NCI-H146 treated with DMSO at 0.1 percent for 48 hours (cell line): Measurements from ENCODE around the gene RNF166.

Source experiments
- DNase-seq: peaks from one replicate; lab custom pipeline; 2025; ENCODE audit not compliant: unreplicated experiment; lab: John Stamatoyannopoulos, UW

Gene RNF166

DNA sequence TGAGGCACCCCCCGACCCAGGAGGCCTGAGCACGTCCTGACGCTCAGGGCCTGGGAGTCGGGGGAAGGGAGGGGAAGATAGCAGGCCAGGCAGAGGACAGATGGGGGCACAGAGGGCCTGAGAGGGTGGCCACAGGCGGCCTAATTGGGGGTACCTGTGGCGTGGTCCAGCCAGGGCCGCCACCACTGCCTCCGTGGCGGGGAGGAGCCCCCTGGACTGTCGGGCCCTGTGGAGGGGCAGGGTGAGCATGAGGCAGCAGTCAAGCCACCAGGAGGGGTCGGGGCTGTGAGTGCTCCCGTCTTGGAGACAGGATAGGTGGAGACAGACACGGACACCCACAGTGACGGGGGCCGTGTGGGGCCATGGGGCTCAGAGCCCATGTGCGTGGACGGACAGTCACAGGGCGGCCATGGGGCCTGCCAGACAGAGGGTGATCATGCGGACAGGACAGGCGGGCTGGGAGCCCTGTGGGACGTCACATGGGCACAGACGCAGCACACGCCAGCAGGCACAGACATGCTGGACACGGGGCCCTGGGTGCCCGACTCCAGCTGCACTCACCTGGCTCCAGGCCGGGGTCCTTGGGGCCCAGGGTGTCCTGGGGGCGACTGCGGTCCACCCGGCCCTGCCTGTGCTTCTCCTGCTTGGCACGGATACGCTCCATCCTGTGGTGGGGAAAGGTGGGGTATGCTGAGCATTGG is 18.8 kb upstream of the RNF166 start:
- no peak for DNase-seq

- DNase-seq = no peak
These were observed 17.7 kb upstream of the RNF166 start for GRCh38 chr16:88723911-88724310.

DNA sequence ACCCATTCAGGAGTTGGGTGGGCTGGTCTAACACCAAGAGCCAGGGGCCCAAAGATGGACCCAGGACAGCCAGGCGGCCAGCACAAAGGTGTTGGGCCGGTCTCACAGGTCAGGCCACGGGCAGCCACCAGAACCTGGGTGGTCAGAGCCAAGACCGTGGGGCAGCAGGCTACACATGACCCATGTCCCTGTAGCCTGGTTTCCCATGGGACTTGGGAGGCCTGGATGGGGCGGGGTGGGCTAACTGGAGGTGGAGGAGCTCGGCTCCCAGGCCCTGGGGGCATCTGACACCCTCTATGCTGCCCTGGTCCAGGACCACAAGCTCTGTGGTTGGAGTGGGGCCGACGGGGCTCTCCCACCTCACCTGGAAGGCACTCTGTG is 17.3 kb upstream of the RNF166 start:
- no peak for DNase-seq

- DNase-seq = no peak
These were observed 16.7 kb upstream of the RNF166 start for GRCh38 chr16:88722784-88723506.

DNA sequence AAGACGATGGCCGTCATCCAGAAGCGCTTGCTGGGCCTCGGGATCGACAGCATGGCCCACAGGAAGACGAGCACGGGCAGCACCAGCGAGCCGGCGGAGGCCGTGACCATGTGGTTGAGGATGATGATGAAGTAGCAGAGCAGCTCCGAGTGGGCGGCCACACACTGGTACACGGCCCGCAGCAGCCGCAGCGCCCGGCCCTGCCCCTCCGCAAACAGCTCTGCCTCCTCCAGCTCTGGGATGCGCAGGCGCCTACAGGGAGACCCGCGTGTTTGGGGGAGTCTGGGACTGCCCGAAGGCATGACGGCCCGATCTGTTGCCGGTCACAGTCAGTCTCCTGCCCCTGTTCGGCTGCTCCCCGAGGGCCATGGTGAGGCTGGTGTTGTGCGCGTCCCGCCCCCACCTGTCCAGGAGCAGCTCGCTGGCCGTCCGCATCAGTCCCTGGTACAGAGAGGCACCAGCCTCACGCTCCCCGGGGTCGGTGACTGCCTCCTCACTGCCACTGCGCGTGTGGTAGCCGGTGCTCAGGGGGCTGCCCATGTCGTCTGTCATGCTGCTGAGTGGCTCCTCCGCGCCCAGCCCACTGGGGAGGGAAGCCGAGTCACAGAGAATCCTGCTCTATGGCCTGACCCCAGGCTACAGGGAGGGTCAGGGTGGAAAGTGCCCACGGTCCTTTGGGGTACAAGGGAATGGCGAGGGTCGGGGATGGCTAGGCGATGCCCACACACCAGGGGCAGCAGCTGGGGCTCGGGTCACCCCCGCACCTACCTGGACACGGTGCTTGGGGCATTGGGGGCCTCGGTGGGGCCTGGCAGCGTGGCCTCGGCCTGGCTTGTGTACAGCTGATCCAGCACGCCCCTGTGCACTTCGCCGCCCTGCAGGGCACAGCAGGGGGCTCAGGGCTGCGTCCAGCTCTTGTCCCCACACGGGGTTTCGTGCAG is 15.9 kb upstream of the RNF166 start:
- DNase-seq = no peak

DNA sequence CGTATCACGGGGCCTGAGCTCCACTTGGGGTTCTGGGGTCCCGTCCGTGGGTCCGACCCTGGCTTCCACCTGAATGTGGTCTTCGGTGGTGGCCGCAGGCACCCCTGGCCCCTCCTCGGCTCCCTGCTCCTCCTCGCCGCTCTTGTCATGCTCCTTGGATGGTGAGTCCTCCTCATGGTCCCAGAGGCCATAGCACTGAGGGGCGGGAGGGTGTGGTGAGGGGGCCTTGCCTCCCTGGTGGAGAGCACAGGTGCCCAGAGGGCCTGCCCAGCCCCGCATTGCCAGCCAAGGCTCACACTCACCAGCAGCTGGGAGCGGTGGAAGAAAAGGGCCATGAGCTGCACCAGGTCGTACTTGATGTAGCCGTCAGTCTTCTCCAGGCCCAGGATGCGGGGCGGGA is 15.0 kb upstream of the RNF166 start:
- DNase-seq = no peak

DNA sequence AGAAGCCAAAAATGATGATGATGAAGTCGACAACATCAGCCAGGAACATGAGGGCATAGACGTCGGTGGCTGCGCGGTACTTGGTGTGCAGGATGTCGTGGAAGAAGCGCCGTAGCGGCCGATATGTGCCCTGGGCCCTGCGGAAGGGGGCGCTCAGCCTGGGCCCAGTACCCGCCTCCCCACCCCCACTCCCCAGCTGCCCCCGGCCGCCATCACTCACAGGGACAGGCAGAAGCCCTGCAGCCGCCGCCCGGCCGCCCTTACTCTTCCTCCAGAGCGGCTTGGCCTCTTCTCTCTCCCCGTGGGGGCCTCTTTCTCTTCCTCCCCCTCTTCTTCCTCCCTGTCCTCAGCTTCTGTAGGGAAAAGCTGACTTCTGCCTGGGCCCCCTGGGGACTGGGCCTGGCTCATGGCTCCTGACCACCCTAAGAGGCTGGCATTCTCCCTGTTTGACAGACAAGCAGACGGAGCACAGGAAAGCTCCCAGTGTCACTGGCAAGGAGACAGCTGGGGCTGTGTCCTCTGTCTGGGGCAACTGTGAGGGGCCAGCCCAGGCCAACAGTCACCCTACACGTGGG is 14.3 kb upstream of the RNF166 start:
- DNase-seq = no peak

GRCh38 chr16:88719933-88720296 is 13.7 kb upstream of the RNF166 start:
- DNase-seq = no peak

- no peak for DNase-seq
These were observed 13.2 kb upstream of the RNF166 start for GRCh38 chr16:88719267-88719932.

- no peak for DNase-seq
These were observed 12.0 kb upstream of the RNF166 start for GRCh38 chr16:88718178-88718577.

DNA sequence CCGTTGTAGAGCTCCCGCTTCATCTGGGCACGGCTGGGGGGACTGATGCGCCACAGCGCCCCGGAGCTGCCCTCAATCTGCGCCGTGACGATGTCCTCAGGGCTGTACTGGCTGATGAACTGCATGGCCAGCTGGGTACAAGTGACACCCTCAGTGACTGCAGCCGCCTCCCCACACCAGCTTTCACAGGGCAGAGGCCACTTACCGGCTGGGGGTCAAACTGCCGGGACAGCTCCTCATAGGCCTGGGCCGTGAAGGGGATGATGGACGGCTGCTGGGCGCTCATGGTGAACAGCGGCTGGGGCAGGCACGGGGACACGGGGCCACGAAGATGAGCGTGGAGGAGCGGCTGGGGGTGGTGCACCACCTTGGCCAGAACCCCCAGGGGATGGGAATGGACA is 10.4 kb upstream of the RNF166 start:
- DNase-seq = no peak

DNA sequence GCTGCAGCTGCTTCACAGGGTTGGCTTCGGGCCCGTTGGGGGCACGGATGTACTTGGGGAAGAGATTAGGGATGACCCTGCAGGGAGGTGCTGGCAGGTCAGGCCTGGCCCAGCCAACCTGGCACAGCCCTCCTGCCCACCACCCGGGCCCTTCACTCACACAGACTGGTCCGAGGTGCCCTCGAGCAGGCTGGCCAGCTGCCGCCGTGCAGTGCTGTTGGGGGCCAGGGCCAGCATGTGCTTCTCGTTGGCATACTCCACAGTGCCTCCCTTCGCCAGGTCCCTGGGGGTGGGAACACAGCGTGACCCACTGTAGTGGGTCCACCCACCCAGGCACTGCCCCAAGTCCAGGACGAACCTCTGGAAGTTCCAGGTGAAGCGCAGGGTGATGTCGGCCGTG is 10.0 kb upstream of the RNF166 start:
- no peak for DNase-seq

- DNase-seq = no peak
These were observed 9.3 kb upstream of the RNF166 start for GRCh38 chr16:88715312-88716190.

GRCh38 chr16:88714420-88715302 is 8.5 kb upstream of the RNF166 start:
- no peak for DNase-seq

DNA sequence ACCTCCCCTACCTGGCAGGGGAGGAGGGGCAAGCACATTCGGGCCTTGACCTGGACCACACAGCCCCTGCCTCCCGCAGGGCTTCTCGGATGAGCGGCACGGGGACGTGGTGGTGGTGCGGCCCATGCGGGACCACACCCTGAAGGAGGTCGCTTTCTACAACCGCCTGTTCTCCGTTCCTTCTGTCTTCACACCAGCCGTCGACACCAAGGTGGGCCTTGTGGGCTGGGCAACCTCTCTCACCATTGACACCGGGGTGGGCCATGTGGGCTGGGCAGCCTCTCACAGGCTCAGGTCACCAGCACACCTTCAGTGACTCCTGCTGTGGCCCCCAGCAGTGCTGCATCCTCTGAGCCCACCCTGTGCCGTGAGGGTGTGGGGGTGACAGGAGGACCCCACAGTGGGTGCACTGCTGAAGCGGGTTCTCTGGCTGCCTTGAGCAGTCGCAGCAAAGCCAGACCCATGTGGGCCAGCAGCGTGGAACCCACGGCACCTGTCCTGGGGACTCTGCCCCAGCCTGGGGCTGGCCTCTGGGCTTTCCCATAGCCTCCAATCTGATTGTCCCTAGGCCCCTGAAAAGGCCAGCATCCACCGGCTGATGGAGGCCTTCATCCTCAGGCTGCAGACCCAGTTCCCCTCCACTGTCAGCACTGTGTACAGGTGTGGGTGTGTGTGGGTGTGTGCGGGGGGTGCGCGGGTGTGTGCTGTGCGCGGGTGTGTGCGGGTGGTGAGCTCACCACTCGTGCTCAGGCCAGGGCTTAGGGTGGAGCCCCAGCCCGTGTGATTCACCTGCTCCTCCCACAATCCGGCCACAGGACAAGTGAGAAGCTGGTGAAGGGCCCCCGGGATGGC is 7.6 kb upstream of the RNF166 start:
- no peak for DNase-seq

GRCh38 chr16:88713054-88713453 is 6.8 kb upstream of the RNF166 start:
- DNase-seq = no peak

GRCh38 chr16:88712362-88712979 is 6.3 kb upstream of the RNF166 start:
- no peak for DNase-seq
